NCI-H2029 treated with DMSO at 0.1 percent for 48 hours (cell line): Measurements from ENCODE around the gene FAT3.
A peak's percentile ranks its signal among the peaks of the same experiment; 100 is the strongest.

ENCODE experiments used
- DNase-seq: peaks from one replicate; lab custom pipeline; 2025; lab: John Stamatoyannopoulos, UW

Gene FAT3

DNA sequence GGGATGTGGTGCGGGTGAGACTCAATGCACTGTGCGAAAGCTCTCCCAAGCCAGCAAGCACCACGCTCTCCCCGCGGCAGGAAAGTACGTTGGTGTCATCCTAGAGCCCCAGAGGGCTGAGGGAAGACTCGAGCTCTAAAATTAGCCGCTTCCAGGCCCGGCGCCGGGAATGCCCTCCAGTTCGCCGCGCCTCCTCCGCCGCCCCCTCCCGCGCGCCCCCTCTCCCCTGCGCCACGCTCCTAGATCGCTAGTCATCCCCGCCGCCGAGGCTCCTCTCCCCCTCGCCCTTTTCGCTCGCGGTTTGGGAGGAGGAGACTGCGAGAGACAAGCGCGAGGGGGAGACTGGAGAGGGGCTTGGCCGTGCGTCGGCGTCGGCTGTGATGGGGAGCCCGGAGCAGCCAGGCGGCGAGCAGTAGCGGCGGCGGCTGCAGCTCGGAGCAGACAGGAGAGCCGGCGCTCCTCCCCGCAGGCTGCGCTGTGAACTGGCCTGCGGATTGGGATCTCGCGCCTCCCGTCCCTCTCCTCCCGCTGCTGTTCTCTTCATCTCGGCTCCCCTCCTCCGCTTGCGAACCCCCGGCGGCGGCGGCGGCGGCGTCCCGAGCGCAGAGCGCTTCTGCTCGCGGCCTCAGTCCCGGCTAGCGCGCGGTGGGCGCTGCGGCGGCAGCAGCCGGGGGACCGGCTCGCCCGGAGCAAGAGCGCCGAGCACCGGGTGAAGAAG lies at the start of gene FAT3:
TSS of gene FAT3 (plus strand) at position 412 of the 718 bp plus-strand sequence. CDS start 127,295 bp downstream, outside the sequence.
- peak; percentile 32 for DNase-seq

DNA sequence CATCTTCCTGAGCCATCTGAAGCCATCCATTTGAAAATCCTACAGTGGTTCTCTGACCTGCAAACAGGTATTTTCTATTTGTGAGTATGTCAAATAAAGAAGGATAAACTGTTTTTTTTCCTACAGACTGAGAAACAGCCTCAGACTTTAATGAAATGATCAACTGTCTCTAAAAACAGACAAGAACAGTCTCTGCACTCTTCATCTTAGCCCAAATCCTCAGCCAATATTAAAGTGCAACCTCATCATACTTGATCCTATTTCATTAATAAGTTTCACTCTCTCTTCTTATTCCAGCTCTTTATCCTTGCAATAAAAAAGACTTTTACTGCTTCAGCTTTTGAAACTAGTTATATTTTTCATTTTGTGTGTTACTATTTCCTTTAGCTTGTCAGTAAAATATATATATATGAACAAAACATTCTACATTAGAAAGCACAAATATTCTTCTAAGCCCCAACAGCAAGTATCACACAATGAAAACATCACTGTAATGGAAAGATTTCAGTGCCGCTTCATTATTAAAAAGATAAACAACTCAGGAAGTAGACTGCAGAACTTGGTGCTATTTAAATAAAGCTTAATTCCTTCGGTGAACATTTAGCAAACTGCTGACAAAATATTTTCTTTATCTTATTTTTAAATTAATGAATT lies 45.5 kb upstream of the FAT3 start:
- DNase-seq: no peak

DNA sequence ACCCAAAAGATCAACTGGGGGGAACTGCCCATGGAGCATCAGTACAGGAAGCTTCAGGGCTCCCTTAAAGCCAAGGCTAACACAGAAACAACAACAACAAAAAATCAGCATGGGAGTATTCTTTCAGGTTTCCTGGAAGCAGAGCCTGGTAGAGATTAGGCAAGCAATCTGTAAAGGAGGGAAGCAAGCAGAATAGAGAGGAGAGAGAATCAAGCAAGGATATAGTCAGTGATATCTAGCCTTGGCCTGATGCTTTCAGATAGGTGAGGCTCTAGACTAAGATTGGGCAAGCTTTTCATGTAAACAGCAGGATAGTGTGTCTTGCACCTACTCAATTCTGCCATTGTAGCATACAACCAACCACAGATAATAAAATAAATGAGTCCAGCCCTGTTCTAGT lies 44.4 kb upstream of the FAT3 start:
- DNase-seq: no peak

DNA sequence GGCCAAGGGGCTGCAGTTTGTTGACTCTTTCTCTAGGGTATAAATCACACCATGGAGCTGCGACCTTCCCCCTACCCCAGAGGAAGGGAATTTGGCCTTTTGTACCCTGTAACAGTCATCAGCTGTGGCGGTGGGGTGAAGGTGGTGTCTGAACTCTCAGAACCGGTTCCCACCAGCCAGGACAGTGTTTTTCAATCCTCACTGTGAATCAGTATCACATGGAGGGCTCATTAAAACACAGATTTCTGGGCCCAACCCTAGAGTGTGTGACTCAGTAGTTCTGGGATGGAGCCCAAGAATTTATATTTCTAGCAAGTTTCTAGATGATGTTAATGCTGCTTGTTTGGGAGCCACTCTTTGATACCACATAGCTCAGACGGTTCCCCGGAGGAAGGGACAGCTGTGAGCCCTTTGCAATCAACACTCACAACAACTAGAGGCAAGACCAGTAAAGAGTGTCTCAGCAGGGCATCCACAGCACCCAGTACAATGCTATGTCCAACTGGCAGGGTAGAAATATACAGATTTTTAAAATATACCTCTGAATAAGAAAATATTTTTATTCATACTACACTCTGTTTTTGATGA lies 43.9 kb upstream of the FAT3 start:
- DNase-seq: no peak

DNA sequence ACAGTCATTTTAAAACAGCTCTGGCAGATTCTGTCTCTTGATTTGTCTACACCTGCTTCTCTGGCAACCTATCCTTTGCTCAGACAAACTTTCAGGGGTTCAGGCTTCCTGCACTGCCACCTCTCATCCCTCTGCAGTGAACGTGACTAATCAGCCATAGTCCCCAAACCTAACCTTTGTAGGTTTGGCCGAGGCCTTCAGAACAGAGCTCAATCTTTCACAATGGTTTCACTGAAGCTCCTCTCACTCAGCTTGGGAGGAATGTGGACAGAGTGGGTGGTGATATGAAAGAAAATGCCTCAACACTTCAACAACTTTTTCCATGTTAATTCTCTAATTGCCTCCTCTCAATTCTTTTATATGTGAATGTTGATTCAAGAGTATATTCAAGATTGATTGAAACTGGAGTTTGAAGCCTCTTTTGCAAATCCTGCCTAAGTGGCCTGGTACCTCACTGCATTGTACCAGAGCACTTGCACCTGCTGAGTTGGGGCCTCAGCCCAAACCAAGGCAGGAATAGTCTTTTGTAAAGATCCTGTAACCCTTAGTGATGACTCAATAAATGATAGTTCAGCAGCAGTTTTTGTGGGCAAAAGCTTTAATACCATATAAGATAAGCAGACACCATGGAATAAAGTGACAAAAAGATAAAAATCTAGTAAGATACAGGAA lies 33.9 kb upstream of the FAT3 start:
- no peak for DNase-seq

DNA sequence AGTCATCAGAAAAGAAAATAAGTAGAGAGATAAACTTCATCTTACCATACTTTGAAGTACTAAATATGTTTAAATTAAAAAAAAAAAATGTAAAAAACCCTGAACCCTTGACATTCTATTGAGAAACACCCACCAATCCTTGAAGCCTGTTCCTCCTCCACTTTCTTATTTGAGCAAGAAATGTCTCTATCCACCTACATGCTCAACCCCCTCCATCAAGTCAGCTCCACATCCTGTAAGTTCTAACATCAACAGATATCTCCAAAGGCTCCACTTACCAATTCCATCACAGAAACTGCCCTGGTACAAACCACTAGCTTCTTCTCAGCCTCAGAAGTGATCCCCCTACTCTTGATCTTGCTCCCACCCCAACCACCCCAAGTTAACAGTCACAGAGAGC lies 32.5 kb upstream of the FAT3 start:
- DNase-seq: no peak

DNA sequence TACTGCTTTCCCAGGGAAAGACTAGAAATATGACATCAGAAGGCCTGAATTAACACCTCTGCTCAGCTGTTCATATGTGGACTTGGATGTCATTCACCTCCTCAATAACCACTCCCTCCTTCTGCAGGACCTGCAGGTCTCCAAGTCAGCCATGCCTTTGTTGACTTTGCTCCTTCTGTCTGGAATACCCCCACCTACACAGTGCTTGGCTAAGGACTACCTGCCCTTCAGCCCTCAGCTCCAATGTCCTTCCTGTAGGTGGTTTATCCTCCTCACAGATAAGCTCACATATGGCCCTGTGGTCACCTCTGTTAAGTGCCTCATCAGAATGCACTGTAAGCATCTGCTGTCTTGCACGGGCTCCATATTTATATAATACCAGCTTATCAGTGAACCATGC lies 26.4 kb upstream of the FAT3 start:
- DNase-seq: no peak

DNA sequence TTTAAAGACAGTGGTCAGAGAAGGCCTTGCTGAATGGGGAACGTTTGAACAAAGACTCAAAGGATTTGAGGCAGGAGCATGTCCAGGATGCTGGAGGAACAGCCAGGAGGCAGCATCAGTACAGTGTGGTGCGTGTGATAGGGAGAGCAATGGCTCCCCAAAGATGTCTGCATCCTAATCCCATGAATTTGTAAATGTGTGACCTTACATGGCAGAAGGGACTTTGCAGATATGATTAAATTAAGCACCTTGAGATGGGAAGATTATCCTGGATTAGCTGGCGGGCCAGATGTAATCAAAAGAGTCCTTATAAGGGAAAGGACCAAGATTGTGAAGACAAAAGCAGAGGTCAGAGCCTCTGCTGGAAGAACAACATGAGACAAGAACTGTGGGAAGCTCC lies 24.6 kb upstream of the FAT3 start:
- DNase-seq: no peak

DNA sequence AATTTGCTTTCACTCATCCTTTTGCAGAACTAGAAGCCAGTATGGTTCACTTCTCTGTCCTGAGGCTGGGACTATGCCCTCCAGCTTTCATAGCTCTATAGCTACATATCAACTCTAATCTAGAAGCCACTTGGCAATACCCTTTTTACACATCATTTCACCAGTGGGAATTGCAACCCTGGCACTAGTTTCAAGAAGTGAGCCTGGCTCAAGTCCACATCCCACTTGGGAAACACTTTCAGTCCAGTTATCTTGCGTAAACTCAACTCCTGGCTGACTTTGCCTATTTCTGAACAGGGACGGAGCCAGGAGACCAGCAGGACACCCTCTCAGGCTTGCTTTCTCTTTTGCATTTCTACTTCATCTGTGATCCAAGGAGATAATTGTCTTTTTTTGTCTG lies 19.9 kb upstream of the FAT3 start:
- no peak for DNase-seq

DNA sequence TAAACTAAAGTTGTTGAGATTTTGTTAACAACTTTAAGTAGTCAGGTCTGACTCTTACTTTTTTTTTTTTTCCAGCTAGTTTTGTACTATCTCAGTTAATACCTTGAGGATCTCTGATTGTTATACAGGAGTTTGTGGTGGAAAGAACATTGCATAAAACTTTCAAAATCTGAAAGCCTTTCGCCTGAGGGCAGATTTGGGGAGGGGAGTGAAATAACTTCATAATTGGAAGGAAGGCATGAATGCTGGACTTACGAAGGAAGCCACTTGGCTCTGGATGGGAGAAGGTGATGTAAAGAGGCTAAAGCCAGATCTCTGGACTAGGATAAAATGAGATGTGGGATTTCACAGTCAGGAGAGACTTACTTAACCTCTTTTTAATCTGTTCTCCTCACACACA lies 18.2 kb upstream of the FAT3 start:
- DNase-seq: no peak

DNA sequence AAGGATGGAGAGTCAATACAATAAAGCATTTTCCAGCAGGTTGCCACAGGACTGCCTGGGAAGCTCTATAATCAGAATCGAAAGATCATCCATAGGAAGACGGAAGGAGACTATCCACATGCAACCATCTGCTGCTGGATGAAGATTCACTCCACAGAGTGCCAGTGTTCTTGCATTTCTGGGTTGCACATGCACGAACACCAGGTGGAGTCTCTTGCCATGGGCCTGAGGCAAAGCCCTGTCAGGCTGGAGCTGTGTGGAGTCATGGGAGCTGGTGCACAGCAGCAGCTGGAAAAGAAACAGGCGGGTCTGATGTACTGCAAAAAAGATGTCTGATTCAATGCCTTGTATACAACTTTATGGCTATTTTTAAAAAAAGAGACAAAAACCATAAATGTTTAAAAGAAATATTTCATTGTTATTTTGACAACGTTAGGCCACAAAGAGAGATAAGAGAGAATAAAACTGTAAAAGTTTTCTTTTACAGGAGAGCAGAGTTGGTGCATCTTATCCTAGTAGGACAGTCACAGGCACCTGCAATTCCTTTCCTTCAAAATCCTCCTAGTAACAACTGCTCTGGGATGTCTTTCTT lies 12.9 kb upstream of the FAT3 start:
- no peak for DNase-seq

DNA sequence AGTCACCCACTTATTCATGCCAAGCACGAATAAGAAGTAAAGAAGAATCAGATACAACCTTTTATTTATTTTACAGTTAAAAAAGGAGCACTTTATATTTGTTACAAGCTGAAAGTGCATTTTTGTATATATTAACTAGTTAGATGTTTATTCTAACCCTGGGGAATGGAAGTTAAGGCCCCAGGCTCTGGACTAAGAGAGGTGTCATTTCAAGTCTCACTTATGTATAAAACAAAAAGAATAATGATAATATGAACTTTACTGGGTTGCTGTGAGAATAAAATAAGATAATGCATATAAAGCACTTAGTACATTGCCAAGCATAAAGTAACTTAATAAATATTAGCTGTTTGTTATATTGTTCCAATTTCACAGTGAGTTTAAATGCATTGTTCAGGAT lies 12.1 kb upstream of the FAT3 start:
- no peak for DNase-seq

DNA sequence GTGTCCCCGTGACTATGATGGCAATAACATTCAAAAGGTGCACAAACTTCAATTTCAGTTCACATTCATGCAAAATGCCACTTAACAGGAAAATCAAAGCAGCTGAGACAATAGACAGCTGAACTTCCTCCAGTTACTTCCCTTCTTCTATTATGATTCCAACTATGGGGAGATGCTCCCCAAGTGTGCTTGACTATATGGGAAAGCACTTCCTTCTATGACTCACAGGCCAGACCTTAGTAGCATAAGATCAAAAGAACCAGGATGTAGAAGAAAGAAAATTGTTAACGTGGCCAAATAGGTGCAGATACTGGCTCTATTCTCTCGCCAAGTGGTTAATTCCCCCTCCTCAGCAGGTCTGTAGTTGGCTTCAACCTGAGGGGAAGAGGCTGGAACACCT lies 7.8 kb upstream of the FAT3 start:
- DNase-seq: no peak

DNA sequence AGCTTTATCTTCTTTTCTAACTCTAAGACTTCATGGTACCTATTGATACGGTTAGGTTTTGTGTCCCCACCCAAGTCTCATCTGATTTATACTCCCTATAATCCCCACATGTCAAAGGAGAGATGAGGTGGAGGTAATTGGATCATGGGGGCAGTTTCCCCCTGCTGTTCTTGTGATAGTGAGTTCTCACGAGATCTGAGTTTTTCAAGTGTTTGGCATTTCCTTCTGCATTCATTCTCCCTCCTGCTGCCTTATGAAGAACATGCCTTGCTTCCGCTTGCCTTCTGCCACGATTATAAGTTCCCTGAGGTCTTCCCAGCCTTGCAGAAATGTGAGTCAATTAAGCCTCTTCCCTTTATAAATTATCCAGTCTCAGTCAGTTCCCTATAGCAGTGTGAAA lies 5.1 kb upstream of the FAT3 start:
- no peak for DNase-seq

DNA sequence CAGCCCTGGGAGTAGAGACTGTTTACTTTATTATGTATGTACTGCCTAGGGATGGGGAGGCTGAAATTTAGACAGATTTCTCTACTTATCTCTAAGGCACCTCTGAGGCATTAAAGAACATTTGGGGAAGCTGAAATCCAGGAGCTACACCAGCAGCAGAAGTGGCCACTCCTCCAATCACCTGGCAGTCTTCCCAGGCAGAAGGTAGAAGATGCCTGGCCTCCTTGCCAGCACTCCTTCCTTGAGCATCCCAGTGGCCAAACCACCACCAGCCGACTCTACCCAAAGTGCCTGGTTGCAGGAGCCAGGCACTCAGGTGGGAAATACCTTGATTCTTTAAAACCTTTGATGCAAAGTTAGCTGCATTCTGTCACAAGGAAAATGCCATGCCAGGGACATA lies 1.9 kb upstream of the FAT3 start:
- peak; percentile 35 for DNase-seq

DNA sequence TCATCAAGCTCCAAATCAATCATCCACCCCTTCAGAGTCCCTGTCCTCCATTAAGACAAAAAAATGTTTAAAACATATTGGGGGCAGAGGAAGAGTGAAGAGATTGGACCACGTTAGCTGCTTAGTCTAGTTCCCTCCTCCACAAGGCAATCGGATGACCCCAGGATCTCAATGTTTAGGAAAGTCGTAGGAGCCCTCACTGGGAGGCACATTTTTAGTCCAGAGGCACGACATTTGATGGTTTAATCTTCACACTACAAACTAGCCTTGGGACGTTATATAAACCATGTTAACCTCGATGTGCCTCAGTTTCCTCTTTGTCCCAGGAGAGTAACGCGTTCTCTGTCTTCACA lies 588 bp upstream of the FAT3 start:
- no peak for DNase-seq

DNA sequence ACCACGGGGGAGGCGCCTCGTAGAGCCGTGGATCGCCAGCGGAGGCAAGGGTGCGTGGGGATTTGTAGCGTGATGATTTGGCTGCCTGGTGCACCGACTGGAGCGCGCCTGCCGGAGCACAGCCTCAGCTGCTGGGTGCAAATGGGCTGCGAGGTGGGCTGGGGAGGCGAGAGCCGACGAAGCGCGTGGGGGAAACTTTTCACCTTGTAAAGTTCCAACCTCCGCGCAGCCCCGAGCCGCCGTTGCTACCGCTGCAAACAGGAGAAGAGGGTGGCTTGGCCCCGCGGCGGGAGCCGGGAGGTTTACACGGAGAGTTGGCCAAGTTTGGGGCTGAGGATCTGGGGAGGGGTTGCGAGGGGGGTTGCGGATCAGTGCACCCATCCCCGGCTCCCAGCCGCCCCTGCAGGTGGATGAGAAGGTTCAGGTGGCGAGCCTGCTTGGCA lies 528 bp downstream of the FAT3 start:
- DNase-seq: no peak

DNA sequence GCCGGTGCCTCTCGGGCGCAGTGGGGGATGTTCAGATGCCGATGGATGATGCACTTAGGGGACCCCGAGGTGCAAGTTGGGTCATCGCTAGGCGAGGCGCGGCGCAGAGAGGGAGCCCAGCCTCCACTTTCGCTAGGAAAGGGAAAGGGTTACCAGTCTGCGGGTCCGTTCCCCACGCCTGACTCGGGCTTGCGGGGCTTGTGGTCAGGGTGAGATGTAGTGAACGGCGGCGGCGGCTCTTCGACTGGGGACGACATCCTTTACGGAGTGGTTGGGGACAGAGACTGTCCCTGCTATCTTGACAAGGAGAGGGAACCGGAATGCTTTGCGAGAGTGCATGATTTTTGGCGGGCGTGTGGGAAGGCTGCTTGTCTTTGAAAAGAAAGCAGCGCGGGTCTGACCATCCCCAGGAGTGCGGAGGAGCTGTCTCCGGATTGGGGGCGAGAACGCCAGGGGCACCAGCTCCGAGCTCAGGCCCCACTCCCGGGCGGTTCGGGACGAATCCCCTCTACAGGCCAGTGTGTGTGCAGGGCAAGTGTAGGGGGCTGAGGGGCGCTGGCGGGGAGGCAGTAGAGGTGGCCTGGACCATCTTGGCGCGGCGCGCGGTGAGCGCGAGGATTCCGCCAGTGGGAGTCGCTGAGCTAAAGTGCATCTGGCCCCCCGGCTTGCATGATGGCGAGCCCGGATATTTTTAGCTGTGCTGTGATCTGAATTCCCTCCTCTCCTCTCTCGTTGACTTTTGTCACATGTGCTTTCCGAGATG lies 1.1 kb downstream of the FAT3 start:
- DNase-seq: no peak

DNA sequence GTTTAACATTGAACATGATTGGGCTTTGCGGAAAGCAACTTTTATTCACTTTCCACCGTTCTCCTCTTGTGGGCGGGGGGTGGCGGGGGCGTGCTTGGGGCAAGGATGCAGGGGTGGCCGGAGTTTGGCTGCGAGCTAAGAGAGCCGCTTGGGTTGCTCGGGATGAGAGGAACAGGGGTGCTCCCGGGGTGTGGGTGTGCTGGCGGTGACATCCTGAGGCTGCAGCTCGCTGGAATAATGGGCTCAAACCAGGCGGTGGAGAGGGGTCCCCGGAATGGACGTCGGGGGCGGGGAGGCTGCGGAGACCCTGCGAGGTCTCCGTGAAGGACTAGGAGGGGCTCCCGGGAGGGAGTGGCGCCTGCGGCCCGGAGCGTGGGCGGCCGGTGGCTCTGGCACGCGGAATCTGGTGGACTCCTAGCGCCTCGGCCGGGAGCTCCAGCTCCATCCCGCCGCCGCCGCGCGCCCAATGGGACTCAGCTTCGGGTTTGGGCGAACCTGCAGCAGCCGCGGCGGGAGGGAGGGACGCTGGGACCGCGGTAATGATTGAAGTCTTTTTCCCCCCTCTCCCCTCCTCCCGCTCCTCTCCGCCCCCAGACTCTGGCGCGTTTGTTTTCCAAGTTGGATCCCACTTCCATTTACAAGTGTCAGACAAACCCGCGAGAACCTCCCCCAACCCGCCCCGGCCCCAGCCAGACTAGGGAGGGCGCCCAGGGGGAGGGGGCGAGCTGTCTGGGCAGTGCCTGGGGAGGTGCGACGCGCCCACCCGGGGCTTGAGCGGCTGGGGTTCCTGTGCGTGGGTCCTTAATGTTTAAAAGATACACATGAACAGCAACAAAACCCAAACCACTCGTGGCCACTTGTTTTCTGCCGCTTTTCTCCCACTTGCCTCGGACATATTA lies 2.0 kb downstream of the FAT3 start:
- no peak for DNase-seq

DNA sequence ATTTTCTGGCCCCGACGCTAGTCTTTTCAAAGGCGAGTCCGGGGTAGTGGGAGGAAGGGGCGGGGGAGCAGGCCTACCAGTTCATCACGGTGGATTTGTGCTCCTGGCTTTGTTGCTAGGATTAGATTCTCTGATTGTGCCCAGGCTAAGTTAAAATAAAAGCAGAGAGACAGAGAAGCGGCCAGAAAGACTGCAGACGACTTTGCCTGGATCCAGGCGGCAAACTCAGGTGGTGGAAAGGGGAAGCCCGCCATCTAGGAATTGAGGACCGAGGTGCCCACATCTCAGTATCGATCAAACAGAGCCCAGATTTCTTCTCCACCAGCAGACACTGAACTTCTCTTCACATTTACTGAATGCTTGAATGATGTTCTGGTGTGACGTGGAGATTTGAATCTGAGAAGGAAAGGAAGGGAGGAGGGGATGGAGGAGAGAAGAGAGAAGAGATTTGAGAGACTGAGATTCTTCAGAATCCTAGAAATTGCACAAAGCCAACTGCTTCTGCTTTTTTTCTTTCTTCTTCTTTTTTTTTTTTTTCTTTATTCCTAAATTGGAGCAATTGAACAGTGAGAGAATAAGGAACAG lies 2.7 kb downstream of the FAT3 start:
- no peak for DNase-seq
